ENCODE results near the gene TRMT2A.

TRMT2A gene

DNA sequence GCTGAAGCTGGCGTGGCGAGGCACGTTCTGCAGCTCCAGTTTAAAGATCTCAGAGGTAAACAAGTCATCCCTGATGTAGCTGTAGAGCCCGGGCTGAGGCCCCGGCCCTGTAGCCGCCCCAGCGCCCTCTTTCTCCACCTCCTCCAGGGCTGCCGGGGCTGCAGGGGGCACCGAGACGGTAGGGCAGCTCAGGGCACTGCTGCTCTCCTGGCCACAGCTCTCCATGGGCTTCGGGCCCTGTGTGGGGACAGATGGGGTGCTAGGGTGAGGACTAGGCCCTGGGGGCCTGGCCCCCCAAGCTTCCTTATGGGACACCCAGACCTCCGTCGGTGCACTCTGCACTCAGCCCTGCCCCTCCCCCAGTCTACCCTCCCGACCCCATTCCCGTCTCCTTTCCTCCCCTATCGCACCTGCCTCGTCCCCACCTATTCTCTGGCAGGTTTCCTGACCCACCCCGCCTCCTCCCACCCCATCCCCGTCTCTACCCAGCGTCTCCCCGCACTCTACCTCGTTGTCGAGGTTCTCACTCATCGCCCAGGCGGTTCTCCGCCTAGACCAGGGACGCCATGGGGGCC, 563 bp downstream of the TRMT2A start:
- DNase-seq (ENCODE audit: low spot score), result no peak

DNA sequence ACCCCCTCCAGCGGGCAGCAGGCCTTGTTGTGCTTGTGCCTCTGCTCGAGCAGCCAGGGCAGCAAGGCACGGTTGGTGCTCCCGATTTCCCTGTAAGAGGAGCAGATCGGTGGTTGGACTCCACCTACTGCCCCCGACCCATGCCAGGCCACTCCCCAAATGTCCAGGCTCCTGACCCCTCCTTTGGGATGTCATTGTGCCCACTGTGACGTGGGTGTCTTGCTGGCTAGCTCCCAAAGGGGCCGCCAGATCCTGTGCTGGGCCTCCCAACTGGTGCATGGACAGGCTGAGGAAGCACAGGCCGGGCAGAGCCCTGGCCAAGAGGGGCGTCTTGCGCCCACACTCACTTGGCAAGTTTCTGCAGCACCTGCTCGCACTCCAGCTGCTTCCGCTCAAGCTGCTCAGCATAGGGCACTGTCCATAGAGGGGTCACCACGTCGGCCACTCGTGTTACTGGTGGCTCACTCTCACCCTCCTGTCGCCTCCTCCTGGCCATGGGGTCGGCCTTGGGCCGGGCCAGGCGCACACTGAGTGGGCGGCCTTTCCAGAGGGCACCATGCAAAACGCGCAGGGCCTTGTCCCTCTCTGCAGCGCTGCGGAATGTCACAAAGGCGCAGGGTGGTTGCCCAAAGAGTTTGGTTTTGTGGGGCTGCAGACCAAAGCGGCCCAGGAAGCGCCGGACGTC, 1.2 kb downstream of the TRMT2A start, which contains the start of gene RANBP1:
Gene RANBP1 (plus strand): TSS at position 414 of the 685 bp plus-strand sequence. CDS start 81 bp downstream, at position 495.
- DNase-seq (ENCODE audit: low spot score), result no peak

- no peak for DNase-seq (ENCODE audit: low spot score)
Observed at GRCh38 chr22:20114506-20115475, 2.2 kb downstream of the TRMT2A start.

- DNase-seq (ENCODE audit: low spot score), result no peak
Observed at GRCh38 chr22:20113551-20114310, 3.3 kb downstream of the TRMT2A start.

- DNase-seq (ENCODE audit: low spot score), result no peak
Observed at GRCh38 chr22:20112623-20113511, 4.2 kb downstream of the TRMT2A start.

DNA sequence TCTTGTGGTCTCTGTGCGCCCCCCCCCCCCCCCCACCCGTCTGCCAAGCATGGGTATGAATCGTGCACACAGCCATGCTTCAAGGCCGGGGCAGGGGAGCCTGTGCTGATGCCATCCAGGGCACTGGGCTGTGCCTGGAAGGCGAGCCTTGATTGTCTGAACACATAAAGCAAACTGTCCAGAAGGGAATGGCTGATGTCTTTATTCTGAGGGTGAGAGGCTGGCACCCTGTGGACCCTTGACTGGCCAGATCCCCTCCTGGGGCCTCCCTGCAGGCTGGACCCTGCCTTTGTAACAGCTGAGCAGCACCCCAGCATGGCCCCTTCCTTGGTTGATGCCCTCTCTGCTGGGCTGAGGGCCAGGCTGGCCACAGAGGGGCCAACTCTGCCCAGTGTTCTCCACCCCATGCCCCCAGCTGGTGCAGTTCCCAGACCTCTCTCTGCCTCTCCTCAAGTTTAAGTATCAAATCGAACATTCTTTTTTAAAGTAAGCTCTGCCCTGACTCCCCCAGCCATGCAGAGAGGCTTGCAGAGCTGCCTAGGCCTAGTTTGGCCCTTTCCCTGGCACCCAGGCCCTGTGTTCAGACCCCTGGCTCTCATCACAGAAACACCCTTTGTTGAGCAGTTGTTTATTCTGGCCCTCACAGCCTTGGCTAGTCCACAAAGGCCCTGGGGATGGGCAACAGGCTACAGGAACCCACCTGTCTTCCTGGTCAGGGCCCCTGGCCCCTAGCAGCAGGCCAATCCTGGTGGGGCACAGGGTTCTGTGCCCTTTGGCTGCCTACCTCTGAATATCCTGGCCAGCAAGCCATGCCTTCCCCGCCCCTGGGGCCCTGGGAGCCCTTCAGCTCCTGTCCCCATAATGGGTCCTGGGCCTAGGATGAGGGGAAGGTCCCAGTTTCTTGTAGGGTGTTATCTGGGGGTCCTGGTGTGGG, 5.1 kb downstream of the TRMT2A start:
- no peak for DNase-seq (ENCODE audit: low spot score)

GRCh38 chr22:20111045-20111688, 5.9 kb downstream of the TRMT2A start:
- DNase-seq (ENCODE audit: low spot score), result no peak

GRCh38 chr22:20110359-20110985, 6.6 kb downstream of the TRMT2A start:
- no peak for DNase-seq (ENCODE audit: low spot score)

GRCh38 chr22:20109411-20110358, 7.3 kb downstream of the TRMT2A start:
- no peak for DNase-seq (ENCODE audit: low spot score)

- no peak for DNase-seq (ENCODE audit: low spot score)
Observed at GRCh38 chr22:20108757-20109230, 8.2 kb downstream of the TRMT2A start.

- DNase-seq (ENCODE audit: low spot score), result no peak
Observed at GRCh38 chr22:20107951-20108756, 8.9 kb downstream of the TRMT2A start.

DNA sequence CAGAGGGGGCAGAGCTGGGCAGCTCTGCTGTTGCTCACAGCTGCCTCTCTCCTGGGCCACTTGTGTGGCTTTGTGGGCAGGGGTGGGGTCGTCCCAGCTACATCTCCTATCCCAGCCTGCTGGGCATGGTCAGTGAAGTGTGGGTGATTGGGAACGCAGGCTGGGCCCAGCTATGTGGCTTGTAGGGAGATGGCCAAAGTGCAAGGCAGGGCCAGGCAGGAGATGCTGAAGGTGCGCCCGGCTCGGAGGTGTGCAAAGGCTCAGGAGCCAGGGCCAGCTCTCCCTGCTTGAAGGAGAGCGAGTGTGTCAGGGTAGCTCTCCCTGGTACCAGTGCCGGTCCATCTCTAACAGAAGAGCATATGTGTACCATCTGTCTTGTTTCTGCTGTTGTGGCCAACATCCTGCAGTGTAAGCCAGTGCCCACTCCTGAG, 9.5 kb downstream of the TRMT2A start:
- no peak for DNase-seq (ENCODE audit: low spot score)

GRCh38 chr22:20106849-20107237, 10.2 kb downstream of the TRMT2A start:
- DNase-seq (ENCODE audit: low spot score), result no peak

DNA sequence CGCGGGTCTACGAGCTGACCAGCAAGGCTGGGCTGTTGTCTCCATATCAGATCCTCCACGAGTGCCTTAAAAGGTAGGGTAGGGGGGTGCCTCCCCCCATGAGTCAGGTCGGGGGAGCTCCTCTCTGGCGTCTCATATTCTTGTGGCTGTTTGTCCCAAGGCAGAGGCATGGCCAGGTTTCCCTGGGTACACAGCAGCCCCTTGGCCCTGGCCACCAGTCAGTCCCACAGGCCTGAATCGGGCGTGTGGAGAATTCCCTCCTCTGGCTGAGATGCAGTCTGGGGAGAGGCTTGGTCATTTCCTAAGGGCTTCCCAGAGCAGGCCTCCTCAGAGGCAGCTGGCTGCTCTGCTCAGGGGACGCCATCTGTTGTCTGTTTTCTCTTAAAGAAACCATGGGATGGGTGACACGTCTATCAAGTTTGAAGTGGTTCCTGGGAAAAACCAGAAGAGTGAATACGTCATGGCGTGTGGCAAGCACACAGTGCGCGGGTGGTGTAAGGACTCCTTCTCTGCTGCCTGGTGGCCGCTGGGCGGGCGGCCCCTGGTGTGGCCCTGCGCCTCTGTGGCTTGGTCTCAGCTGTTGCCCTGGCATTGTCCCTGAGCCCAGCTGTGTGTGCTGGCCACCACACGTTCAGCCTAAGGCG, 10.7 kb downstream of the TRMT2A start:
- DNase-seq (ENCODE audit: low spot score), result no peak

DNA sequence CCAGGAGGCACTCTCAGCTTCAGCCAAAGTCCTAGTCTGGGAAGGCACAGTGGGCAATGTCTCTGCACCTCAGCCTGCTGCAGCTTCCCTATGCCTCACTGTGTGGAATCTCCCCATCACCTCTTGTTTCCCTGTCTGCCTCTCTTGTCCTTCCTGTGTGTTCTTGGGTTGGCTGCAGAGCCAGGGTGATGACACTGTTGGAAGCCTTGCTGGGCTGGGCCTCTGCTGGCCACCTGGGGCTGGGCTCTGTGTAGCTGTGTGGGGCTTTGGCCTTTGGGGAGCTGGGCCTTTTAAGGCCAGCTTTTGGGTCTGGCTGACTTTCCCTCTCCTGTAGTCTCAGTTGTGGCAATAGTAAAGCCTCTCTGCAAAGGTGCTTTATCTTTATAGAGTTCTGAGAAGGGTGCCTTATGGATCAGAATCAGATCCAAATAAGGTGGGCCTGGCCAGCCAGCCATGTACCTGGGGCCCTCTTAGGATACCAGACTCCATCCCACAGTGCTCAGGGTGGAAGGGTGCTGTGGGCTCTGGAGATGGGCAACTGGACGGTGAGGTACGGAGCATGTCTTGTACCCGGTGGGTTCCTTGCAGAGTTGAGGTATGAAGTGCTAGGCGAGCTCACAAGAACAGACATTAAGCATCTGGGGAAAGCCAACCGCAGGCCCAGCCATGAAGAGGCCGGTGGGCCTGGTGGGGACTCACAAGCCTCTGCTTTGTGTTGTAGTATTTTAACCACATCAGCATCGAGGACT, 11.4 kb downstream of the TRMT2A start:
- DNase-seq (ENCODE audit: low spot score), result no peak

All from pons (tissue), 1 donor.